NCI-H526 treated with DMSO at 0.1 percent for 48 hours (cell line): ENCODE measurements around the gene CDK6.

Experiments used
- DNase-seq: peaks from one replicate; lab custom pipeline; 2025; lab: John Stamatoyannopoulos, UW

The CDK6 gene

DNA sequence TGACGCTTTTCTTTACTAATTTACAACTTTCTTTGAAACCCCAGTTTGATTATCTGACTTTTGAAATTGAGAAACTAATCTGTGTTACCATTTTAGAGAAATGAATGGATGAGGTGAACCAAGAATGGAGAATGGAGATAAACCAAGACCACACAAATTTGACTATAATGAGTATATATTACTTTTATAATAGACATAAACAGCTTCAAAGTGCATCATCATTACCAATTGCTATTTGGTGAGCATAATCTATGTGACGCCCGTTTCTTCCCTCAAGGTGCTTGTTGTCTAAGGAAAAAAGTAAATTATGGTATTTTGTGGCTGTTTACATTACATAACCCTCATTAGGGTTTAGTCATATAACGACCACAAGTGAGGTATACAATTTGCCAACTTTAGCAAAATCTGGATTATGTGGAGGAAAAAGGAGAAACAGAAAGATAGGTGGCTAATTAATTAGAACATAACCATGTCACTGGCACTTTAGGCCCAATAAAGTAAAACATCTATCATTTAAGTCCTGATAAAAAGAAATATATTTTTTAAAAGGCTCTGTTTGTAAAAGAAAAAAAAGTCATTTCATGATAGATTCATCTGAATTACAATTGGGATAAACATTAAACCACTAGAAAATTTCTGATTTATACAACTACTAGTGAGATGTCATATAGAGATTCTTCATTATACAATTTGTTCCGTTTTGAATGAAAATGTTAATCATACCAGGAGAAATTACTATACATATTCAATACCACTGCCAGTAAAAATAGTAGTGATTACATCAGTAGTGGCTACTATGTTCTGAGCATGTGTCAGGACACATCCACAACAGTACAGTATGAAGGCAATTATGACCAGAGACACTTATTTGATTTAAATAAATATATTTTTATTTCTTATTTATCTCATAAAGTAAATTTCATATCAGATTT is 128.0 kb downstream of the CDK6 start:
- DNase-seq = no peak

DNA sequence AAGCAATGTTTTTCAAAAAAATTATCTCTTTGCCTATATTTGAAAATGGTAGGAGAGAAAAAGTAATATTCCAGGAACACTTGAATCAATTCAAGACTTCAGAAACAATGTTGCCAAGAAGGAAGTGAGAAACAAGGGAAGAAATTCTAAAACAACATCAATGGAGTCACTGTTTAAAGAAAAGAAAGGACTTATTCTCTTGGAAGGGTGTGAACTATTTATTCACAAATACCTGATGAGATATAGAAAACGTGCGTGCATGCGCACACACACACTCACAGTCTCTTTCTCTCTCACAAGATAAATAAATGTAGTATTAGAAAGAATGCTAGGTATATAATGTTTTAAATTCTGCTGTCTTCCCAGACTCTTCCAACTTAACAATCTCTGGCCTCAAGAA is 128.9 kb downstream of the CDK6 start:
- DNase-seq = no peak

DNA sequence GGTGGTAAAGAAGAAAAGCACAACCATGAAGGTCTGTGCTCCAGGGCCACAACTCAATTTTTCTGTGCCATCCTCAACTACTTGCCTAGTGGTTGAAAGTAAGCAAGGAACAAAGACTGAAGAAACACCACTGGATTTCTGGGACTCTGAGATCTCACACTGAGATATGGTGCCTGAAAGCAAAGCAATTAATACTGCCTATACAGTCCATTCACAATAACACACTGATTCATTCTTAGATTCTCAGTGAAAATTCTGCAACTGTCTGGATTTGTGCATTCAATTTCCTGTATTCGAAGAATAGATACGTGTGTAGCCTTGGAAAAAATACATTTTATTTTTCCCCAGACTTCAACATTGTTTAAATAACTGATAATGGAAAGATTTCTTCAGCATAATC is 129.8 kb downstream of the CDK6 start:
- no peak for DNase-seq

DNA sequence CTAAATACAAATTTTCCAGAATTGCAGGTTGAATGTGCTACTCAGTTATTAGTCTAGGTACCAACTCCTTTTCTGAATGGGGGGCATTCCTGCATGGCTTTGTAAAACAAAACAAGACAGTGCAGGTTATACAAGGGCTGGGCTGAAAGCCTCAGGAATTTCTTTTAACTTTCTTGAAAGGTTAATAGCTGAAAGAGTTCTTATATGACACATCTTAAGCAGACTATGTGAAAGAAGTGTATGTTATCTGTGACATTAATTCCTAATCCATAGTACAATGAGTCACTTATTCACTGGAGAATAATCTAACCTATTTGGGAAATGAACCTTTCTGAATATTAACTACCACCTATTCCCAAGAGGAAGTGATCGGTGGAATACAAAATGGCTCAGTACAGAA is 130.5 kb downstream of the CDK6 start:
- DNase-seq = no peak

DNA sequence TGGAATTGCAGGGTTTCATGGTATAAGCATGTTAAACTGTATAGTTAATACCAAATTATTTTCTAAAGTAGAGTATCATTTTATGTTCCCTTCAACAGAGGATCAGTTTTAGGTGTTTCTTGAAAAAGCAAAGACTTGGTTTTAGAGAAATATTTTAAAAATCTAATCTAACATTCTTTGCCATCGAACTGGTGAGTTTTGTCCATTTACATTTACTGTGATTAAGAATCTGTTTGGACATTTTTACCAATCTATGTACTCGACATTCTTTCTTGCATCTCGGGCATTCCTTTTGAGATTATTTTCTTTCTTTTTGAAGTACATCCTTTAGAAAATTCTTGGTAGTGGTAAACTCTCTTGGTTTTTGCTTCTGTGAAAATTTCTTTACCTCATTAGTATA is 131.5 kb downstream of the CDK6 start:
- DNase-seq = no peak

DNA sequence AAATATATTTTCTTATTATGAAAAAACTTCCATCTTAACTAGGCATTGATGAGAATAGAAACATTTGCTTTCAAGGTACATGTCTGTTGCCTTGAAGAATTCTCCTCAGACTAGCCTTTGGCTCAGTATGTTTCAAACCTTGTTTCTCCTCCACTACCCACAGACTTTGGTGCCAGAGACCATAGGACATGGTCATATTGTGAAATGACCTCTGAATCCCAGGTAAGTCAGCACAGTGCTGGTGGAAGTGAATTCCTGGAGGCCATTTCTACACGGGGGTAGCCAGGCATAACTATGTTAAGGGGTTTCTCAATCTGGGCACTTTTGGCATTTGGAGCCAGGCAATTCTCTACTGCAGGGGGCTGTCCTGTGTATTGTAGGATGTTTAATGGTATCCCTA is 133.8 kb downstream of the CDK6 start:
- no peak for DNase-seq

DNA sequence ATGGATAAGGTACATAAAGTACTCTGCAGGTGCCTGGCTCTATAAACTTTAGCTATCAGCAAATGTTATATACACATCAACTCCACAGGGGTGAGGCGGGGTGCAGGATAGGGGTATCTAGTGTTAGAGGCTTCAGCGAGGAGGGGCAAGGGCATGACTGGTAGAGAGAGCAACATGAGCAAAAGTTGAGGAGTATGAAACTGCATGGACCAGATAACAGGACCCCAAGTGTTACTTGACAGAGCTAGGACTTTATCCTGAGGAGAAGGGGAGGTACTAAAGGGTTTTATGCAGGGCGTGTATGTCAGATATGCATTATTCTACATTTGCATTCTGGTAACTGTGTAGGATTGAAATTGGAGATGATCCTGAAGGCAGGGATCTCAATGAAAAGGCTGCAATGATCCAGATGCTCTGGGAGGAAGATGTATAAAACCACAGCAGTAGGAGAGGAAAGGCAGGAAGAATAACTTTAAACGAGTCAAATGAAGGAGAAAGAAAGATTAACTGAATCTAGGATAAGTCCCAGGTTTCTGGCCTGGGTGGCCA is 136.3 kb downstream of the CDK6 start:
- DNase-seq = peak; percentile 60

DNA sequence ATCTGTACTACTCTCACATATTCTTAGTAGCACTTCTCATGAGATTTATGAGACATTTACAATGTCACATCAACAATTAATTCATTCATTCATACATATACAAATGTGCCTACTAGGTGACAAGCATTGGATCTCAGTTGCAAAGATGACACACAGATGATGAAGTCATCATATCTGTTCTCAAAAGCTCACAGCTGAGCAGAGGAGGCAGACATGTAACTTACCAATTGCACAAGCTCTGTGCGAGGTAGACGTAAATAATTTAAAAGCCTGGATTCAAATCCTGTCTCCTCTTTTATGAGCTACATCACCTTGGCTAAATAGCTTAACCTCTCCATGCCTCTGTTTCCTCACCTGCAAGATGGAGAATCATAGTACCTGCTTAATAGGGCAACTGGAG is 136.8 kb downstream of the CDK6 start:
- no peak for DNase-seq

DNA sequence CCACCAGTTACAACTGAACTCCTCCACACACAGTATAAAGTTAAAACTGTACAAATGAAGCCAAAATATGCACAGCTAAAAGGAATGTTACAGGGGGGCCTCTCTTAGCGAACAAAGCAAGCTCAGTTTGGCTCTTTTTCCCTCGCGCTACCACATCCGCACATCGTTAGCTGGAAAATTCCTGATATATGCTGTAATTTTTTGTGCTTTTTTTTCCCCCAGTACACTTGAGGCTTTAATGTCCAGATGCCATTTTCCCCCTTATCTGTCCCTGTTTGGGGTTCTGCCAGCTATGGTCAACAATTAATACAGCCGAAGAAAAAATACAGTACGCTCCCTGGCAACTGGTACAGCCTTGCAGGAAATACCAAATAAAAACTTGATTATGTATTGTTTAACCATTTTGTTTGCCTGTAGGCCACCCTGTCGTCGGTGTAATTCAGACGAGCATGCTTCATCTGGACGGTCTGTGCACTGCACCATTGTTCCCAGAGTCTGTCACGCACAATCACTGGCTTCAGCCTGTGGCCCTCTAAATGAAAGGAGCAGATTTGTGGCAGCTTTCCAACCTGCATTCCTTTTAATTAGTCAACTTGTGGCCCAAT is 138.0 kb downstream of the CDK6 start:
- DNase-seq = no peak

DNA sequence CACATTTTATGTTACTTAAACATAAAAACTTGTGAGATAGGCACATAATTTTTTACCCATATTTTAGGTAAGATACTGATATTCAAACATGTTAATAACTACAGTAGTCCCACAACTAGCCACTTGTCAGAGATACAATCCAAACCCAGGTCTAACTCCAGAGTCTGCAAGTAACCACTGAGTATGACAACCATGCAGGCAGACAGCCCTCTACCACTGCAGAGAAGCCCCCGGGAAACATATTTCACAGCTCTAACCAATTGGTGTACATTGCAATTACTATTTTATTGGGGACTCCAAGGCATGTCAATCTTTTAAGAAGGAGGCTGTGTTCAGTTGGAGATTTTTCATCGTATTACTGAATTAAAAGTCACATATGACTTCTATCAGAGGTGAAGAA is 139.0 kb downstream of the CDK6 start:
- DNase-seq = no peak

DNA sequence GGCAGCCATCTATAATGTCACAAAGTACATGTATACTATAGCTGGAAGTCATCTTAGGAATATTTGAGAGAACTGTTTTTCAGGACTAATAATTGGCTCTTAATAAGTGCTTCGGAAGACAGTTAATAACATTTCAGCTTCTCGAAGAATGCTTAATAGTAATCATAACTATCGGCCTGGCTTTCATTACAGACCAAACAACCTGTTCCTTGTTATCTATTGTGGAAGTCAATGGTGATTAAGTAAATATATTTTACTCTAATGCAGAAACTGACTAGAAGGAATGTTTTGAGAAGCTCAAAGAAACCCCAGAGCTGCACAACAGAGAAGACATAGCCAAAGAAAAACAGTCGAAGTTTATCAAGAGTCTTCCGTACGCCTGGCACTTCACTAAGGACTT is 139.4 kb downstream of the CDK6 start:
- no peak for DNase-seq

DNA sequence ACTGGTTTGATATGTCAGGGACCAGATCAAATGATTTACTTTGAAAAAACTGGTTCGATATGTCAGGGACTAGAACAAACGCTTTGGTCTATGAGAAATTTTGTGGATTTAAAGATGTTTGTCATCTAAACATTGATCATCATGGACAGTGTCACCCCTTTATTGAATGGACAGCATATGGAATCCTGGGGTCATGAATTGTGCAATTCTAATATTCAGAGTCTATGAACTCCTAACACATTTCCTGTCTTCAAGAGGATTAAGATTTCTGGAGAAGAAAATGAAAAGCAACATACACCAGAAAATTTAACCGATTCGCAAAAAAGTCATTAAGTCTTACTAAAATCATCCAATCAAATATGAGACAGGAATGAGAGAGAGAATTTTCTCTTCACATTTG is 139.8 kb downstream of the CDK6 start:
- DNase-seq = no peak

DNA sequence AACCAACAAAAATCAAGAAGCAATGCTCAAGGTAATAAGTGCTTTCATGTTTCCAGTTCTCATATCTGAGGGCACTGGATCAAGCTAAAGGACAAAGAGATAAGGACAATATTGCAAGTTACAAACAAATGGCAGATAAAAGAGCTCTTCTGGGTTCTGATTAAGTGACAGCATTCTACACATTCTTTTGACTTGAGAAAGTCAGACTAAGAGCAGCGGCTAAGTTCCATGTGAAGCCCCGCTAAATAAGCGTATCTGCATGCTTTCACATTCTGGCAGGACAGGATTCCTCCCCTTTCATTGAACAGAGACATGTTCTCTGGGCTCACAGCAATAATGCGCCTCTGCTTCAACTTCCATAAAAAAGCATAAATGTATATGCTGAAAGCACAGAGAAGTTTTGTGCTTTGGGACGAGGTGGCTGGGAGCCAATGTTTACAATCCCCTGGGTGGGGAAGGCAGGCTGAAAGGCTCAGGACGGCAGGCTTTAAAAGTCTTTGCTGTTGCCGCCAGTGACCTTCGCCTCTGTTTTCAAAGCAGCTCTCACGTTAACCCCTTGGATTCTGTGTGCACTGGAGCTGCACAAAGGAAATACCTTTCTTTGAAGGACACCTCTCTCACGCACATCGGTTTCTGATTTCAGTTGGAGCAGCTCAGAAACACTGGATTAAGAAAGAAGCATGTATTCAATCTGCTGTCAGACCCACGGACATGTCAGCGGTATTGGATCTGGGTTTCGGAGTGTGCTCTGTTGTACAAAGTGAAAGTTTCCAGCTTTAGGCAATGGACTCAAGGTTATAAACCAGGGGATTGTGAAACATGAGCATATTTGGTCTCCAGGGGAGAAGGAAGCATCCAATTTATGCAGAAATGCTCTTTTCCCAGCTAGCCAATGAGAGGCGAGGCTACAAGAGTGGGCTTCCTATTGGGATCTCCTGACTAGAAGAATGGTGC is 140.8 kb downstream of the CDK6 start:
- peak; percentile 58 for DNase-seq

DNA sequence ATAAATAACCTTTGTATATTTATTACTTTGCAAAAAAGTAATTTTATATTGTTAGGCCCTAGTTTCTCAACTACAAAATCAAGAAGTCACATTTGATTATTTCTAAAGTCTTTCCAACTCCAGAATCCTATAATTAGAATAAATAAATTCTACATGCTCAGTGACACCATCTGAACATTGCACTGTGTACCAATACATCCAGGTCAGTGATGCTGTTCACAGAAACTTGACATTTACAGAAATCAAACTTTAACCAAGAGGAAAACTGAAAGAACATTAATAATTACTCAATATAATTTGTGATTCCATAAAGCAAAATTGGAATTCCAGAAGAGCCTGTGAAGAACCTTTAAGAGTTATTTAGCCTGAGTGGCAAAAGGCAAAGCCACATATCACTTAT is 142.2 kb downstream of the CDK6 start:
- DNase-seq = no peak

DNA sequence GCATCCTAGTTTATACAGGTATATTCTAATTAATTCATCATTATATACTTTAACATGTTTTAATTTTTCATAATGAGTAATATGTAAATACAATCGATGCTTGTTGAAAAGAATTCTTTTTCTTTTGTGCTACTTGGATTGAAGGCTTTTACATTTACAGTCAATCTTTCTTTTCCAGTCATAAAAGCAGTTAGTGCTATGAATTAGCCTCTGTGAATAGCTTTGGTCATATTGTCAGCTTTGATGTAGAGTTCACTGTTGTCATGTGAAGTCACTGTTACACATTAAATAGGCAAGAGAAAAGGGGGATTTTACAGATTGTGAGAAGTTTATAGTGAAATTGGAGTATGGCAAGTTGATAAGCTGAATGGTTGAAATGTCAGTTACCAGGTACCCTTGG is 142.9 kb downstream of the CDK6 start:
- DNase-seq = no peak

DNA sequence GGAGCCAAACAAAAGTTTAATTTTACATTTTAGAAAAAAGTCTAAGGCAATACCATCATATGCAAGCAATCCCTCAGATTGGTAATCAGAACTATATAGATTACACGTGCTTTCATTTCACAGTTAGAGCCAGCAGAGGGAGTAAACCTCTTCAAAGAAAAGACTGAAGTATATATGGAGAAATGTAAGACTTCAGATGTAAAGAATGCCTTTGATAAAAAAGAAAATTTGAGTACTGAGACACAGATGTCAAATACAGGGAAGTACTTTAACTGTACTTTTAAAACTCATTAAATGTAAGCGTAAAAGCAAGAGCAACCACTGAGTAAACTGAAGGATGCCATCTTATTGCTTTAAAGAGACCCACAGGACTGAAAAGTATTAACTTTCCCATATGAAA is 144.8 kb downstream of the CDK6 start:
- peak; percentile 77 for DNase-seq

DNA sequence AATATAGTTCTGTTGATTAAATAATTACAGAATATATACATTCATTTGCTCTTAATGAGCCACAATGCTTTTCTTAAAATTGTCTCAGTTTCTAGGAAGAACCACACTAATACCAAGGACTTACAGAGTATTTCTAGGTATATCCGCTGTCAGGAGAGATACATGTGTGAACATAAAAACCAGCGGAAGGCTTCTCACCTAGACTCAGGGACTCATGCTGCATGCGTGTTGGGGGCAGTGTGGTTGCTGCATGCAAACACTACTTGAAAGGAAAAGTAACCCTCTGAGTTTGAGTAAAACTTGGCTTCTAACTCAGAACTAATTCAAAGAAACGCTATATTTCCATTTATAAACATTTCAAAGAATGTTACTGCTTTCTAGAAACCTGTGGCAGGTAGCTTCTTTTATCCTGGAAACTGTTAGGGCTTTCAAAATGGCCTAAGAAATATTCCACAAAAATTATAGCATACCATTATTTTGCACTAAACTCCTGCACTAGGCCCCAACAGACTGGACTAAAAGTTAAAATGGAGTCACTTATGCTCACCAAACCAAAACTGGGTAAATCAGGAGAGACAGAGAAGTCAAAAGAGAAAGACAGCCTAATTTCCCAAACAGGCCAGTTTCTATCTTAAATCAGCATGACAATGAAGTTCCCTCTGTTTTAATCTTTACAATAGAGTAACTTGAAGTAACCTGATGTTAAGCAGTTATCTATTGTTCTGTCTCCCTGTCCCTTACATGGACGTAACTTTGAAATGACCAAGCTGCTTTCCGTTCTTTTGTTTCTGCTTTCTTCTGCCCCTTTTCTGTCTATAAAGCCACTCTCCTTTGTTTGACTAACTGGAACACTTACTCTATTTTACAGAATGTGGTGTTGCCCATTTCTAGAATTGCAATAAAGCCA is 151.0 kb downstream of the CDK6 start:
- no peak for DNase-seq

DNA sequence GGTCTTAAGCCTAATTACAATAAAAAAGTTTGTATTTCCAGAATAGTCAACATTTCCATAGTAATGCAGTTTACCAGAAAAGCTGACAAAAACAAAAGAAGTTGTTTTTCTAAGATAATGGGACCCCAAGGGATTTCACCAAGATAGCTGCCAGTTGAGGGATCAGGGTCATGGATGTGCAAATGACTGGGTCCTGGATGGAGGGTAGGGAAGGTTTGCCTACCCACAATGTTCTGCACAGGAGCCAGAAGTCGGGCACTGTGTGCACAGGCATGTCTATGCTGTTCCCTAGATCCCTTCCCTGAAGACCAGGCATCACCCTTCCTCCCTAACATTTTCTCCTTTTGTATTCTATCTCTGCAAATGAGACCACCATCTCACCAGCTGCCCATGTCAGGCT is 152.1 kb downstream of the CDK6 start:
- DNase-seq = no peak

DNA sequence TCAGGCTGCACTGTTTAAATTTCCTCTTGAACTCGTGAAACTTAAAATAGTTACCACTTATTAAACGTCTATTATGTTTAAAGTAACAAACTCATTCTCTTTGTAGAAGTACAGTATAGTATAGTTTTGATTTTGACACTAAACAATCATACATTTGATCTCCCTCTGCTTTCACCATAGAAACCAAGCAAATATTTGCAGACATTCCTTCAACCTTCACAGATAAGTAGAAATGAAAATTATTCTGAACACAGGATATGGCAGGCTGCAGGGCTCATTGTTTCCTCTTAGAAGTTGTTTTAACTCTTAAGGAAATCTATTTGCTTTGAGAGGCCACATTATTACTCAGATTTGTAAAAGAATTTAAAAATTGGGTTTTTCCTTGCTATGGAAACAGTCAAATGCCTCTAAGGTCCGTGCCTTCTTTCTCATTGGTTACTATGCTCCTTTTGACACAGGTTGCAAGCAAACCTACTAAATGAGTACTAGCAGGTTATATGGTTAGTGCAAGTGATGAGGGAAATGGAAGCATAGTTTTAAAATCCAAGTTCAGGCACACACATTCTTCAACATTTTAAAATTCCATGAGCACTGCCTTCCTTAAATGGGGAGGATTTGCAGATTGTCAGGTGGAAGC is 153.4 kb downstream of the CDK6 start:
- DNase-seq = no peak

DNA sequence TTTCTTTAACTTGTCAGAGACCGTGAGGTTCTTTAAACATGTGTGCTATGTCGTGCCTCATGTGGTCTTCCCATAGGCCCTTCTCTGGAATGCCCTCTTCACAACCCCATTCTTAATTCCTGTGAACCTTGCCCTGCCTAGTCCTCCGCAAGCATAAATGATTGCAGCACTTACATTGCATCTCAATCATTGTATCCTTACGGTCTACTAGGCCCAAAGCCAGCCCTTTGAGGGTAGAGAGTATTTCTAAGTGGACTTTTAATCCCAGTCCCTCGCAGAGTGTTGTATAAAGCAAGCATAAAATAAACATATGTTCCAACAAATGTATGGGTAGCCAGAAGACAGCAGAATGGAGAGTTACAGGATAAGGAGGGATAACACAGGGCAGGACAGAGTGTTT is 154.0 kb downstream of the CDK6 start:
- DNase-seq = no peak

DNA sequence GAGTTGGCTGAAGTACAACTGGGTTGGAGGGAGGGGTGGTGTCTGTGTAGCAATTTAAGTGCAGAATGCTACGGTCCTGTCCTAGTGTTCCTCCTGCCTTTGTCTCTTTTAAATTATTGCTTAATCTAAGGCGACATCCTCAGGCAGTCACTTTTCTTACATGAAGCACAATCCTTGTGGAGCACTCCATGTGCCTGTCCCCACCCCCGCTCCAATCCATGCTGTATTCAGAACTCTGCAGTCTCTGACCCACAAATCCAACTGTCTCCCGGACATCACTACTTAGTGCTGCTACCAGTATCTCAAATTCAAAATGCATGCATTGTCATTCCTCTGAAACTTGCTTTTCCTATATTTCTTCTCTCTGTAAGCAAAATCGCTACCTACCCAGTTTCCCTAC is 154.7 kb downstream of the CDK6 start:
- DNase-seq = no peak
